HL-60 (cell line): ENCODE measurements around the gene DNAJC10.

ENCODE experiments used
- DNase-seq, 2 experiments: peaks; one replicate each; pipeline ENCODE4 v3.0.0-alpha.2; 2010 to 2020; ENCODE audit warnings: low read depth in 1 of 2, low spot score in 1 of 2
- H3K27ac ChIP-seq: fragments of 250-450 bp; sonication (Bioruptor Pico); replicated peaks from 2 replicates; pipeline ENCODE4 v1.5.1; 2020; ENCODE audit warnings: mild to moderate bottlenecking, moderate library complexity
- H3K27me3 ChIP-seq: fragments of 250-450 bp; sonication (Bioruptor Pico); 2 replicates; pipeline ENCODE4 v1.5.1; 2021; ENCODE audit warnings: mild to moderate bottlenecking, moderate library complexity; ENCODE audit not compliant: insufficient read depth, poor library complexity, severe bottlenecking
- H3K4me3 ChIP-seq: replicated peaks from 2 replicates; pipeline ENCODE4 v1.5.1; 2011; ENCODE audit warnings: mild to moderate bottlenecking, control low read depth, low read length; ENCODE audit not compliant: insufficient read depth
- GABPA ChIP-seq: IDR thresholded peaks from 2 replicates; pipeline ENCODE4 v1.6.1; 2012; ENCODE audit warnings: low read depth
- POLR2AphosphoS5 ChIP-seq: IDR thresholded peaks from 2 replicates; pipeline ENCODE4 v1.6.1; 2012; ENCODE audit warnings: low read depth
- SPI1 ChIP-seq: IDR thresholded peaks from 2 replicates; pipeline ENCODE4 v1.6.1; 2012; ENCODE audit warnings: low read depth, mild to moderate bottlenecking, borderline replicate concordance
- TF ChIP-seq, protein P1 (sequence below): IDR thresholded peaks from 2 replicates; pipeline ENCODE4 v1.6.1; 2012; ENCODE audit warnings: low read depth; ENCODE audit not compliant: insufficient replicate concordance
- TF ChIP-seq, protein P2 (sequence below): IDR thresholded peaks from one replicate; pipeline ENCODE4 v1.5.1; 2011; ENCODE audit warnings: low read length, control low read depth, inconsistent platforms; ENCODE audit not compliant: insufficient read depth

Gene DNAJC10

DNA sequence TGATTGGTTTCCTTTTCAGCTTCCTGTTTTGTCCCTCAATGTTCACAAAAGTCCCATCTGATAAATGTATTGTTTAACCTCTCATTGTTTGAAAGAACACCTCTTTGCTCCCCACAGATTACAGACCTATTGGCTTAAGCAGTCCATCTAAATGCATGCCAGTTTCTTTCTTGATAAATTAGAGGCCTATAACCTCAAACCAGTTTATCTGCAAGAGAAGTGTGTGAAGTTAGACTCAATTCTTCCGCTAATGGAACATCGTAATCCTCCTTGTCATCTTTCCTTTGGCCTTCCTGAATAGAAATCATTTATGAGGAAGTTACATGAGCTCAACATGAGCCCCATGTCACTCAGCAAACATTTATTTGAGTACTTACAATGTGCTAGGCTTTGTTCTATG is 76.4 kb downstream of the DNAJC10 start:
- TF ChIP-seq, protein P1, sequence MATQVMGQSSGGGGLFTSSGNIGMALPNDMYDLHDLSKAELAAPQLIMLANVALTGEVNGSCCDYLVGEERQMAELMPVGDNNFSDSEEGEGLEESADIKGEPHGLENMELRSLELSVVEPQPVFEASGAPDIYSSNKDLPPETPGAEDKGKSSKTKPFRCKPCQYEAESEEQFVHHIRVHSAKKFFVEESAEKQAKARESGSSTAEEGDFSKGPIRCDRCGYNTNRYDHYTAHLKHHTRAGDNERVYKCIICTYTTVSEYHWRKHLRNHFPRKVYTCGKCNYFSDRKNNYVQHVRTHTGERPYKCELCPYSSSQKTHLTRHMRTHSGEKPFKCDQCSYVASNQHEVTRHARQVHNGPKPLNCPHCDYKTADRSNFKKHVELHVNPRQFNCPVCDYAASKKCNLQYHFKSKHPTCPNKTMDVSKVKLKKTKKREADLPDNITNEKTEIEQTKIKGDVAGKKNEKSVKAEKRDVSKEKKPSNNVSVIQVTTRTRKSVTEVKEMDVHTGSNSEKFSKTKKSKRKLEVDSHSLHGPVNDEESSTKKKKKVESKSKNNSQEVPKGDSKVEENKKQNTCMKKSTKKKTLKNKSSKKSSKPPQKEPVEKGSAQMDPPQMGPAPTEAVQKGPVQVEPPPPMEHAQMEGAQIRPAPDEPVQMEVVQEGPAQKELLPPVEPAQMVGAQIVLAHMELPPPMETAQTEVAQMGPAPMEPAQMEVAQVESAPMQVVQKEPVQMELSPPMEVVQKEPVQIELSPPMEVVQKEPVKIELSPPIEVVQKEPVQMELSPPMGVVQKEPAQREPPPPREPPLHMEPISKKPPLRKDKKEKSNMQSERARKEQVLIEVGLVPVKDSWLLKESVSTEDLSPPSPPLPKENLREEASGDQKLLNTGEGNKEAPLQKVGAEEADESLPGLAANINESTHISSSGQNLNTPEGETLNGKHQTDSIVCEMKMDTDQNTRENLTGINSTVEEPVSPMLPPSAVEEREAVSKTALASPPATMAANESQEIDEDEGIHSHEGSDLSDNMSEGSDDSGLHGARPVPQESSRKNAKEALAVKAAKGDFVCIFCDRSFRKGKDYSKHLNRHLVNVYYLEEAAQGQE, result no peak
- TF ChIP-seq POLR2AphosphoS5 (no peak), GABPA (no peak), SPI1 (no peak)
- TF ChIP-seq, protein P2, sequence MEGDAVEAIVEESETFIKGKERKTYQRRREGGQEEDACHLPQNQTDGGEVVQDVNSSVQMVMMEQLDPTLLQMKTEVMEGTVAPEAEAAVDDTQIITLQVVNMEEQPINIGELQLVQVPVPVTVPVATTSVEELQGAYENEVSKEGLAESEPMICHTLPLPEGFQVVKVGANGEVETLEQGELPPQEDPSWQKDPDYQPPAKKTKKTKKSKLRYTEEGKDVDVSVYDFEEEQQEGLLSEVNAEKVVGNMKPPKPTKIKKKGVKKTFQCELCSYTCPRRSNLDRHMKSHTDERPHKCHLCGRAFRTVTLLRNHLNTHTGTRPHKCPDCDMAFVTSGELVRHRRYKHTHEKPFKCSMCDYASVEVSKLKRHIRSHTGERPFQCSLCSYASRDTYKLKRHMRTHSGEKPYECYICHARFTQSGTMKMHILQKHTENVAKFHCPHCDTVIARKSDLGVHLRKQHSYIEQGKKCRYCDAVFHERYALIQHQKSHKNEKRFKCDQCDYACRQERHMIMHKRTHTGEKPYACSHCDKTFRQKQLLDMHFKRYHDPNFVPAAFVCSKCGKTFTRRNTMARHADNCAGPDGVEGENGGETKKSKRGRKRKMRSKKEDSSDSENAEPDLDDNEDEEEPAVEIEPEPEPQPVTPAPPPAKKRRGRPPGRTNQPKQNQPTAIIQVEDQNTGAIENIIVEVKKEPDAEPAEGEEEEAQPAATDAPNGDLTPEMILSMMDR, result no peak
- H3K27me3 ChIP-seq, result no peaks in the 10 kb centered on the region
- H3K4me3 ChIP-seq, result no peak overlapping the region
- DNase-seq, result no peak
- no peak overlapping the region for H3K27ac ChIP-seq

DNA sequence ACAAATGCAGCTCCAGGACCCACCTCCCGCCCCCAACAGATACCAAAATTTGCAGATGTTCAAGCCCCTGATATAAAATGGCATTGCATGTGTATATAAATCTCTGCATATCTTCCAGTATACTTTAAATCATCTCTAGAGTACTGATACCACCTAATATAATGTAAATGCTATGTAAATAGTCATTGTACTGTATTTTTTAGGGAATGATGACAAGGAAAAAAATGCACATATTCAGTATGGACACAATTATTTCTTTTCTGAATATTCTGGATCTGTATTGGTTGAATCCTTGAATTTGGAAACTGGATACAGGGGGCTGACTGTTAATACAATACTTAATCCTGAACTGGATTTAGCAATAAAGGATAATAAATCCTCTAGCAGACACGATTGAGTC is 82.7 kb downstream of the DNAJC10 start:
- no peak for DNase-seq
- no peaks in the 10 kb centered on the region for H3K27me3 ChIP-seq
- H3K27ac ChIP-seq, result no peak overlapping the region
- TF ChIP-seq, protein P1, result no peak
- H3K4me3 ChIP-seq, result no peak overlapping the region

DNA sequence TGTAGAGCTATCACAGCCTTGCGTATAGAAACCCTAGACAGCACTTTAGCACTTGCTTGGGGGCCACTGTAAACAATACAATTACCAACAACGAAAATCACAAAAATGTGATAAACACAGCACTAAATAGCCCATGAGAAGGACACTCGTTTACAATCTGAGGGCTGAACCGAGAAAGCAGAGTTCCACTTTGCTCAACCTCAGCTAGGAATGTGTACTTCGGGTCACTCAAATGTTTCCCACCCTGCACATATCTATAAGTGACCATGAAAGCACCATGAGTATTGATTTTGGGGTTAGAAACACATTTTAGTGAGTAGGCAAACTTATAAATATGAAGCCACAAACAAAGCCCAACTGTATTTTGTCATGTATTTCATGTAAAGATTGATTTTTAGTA is 88.1 kb downstream of the DNAJC10 start:
- Histone ChIP-seq H3K27ac (no peak overlapping the region), H3K4me3 (no peak overlapping the region), H3K27me3 (no peaks in the 10 kb centered on the region)
- no peak for DNase-seq
- TF ChIP-seq GABPA, result no peak
- TF ChIP-seq SPI1, result no peak
- TF ChIP-seq, protein P1, result no peak
- TF ChIP-seq, protein P2, result no peak
- TF ChIP-seq POLR2AphosphoS5, result no peak

DNA sequence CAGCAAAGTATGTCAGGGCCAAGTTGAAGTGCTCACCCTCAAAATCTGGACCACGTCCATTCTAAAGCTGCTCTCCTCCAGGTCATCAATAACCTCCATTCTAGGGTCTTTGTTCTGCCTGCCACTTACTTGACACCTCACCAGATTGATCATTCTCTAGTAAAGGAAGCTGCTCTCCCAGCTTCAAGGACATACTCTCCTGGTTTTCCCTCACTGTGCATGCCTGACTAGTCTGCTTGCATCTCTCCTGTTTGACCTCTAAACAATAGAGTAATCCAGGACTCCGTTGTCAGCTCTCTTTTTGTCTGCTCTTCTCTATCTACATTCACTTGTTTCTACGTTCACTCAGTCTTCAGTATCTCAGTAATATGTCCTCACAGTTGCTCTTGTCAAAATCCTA is 91.3 kb downstream of the DNAJC10 start:
- no peaks in the 10 kb centered on the region for H3K27me3 ChIP-seq
- H3K27ac ChIP-seq, result no peak overlapping the region
- no peak overlapping the region for H3K4me3 ChIP-seq
- no peak for DNase-seq
- TF ChIP-seq, protein P2, result no peak
- TF ChIP-seq POLR2AphosphoS5 (no peak), SPI1 (no peak), GABPA (no peak)
- TF ChIP-seq, protein P1, result no peak
